ENCODE data around the gene SLC38A5.
"Not testable (repeated sequence)": the region's sequence is repeated elsewhere in the genome, so short reads cannot be mapped to it uniquely, and the experiment has no call there.

SLC38A5 gene

DNA sequence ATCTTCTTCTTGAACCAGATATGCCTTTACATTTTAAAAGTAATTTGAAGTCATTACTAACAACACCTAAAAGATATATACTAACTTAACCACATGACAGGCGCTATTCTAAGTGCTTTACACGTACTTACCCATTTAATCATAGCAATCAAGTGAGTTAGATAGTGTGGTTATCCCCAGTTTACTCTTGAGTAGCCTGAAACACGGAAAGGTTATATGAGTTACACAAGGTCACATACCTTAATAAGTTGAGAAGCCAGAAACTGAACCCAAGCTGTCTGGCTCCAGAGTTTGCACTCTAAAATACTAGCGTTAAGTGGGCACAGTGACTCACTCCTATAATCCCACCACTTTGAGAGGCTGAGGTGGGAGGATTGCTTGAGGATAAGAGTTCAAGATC lies 39.9 kb downstream of the SLC38A5 start:
- H3K4me3 ChIP-seq (ENCODE audit: low read depth, low read length); DNase-seq (ENCODE audit: low read depth): not testable (repeated sequence)

- H3K4me3 ChIP-seq (ENCODE audit: low read depth, low read length); DNase-seq (ENCODE audit: low read depth): not testable (repeated sequence)
These were observed 40.5 kb downstream of the SLC38A5 start for GRCh38 chrX:48429606-48430005.

- H3K4me3 ChIP-seq (ENCODE audit: low read depth, low read length); DNase-seq (ENCODE audit: low read depth): not testable (repeated sequence)
These were observed 42.9 kb downstream of the SLC38A5 start for GRCh38 chrX:48427027-48427716.

DNA sequence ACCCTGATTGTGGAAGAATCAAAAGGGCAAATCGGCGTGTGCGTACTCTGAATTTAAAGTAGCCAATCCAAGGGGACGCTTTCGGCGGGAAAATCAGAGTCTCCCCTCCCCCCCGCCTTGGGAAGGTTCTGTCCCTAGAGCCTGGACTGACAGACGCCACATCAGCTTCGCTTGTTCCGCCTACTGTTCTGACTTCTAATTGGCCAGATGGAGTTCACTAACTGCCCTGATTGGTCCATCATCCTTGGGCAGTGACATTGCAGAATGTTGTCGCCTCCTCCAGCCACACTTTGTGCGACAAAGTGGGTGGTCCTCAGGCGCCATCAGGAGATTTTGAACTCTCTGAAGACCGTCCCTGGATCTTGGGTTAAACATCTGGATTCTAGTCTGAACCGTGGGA lies 58.2 kb downstream of the SLC38A5 start, which contains the start of gene SSX4B:
Gene SSX4B, minus strand, starts transcription at position 101 of the 400 bp plus-strand sequence. CDS start 588 bp downstream, outside the sequence.
- DNase-seq (ENCODE audit: low read depth), result not testable (repeated sequence)

More for the DNA sequence above, 58.2 kb downstream of the SLC38A5 start, which contains the start of gene SSX4B:
- H3K4me3 ChIP-seq (ENCODE audit: low read depth, low read length), result not testable (repeated sequence)

Measured in skeletal muscle cell (primary cell).